Liver (tissue), 9 donors: ENCODE measurements around the gene TPRN. TPM values are rescaled to one million over a fixed set of nuclear protein-coding genes. Genes with fewer than 3 reads are reported as not detected.

Experiments
- DNase-seq: peaks from one replicate; pipeline ENCODE4 v3.0.0-alpha.2; 2017; ENCODE audit warnings: low spot score
- H3K27ac ChIP-seq, 2 donors: one replicate each; pipeline ENCODE4 v1.7.0; 2013; ENCODE audit warnings: inconsistent platforms in 2 of 2, low read length in 2 of 2, control low read depth in 1 of 2, low read depth in 1 of 2, mild to moderate bottlenecking in 1 of 2
- H3K27me3 ChIP-seq, 4 donors: one replicate each; pipeline versions ENCODE4 v1.6.1 to v1.7.0; 2013; ENCODE audit warnings: low read length in 3 of 4, inconsistent platforms in 1 of 4, mild to moderate bottlenecking in 1 of 4, moderate library complexity in 1 of 4; ENCODE audit not compliant: control insufficient read depth in 4 of 4, insufficient read depth in 4 of 4
- H3K36me3 ChIP-seq, 4 donors: one replicate each; pipeline versions ENCODE4 v1.6.1 to v1.7.0; 2013; ENCODE audit warnings: low read length in 3 of 4, mild to moderate bottlenecking in 3 of 4, low read depth in 1 of 4, moderate library complexity in 1 of 4; ENCODE audit not compliant: control insufficient read depth in 4 of 4, insufficient read depth in 3 of 4
- H3K4me1 ChIP-seq, 4 donors: one replicate each; pipeline versions ENCODE4 v1.6.1 to v1.7.0; 2013; ENCODE audit warnings: low read length in 3 of 4, mild to moderate bottlenecking in 3 of 4, moderate library complexity in 1 of 4; ENCODE audit not compliant: control insufficient read depth in 4 of 4, insufficient read depth in 4 of 4
- H3K4me3 ChIP-seq, 3 donors: one replicate each; pipeline versions ENCODE4 v1.6.1 to v1.7.0; 2013; ENCODE audit warnings: low read length in 3 of 3, control low read depth in 1 of 3, low read depth in 1 of 3, mild to moderate bottlenecking in 1 of 3
- H3K9ac ChIP-seq, 2 donors: one replicate each; pipeline ENCODE4 v1.7.0; 2013; ENCODE audit warnings: low read length in 2 of 2, mild to moderate bottlenecking in 2 of 2, moderate library complexity in 2 of 2, control low read depth in 1 of 2, low read depth in 1 of 2
- H3K9me3 ChIP-seq, 4 donors: one replicate each; pipeline versions ENCODE4 v1.6.1 to v1.7.0; 2013; ENCODE audit warnings: low read length in 3 of 4; ENCODE audit not compliant: control insufficient read depth in 4 of 4
- ATF3 ChIP-seq: IDR thresholded peaks from 2 replicates; pipeline ENCODE4 v1.6.1; 2016; ENCODE audit warnings: antibody characterized with exemption
- EGR1 ChIP-seq, 2 donors: IDR thresholded peaks; 2 replicates each; pipeline ENCODE4 v1.6.1; 2016 to 2018; ENCODE audit warnings: antibody characterized with exemption in 2 of 2, low read depth in 2 of 2
- FOXA1 ChIP-seq: IDR thresholded peaks from 2 replicates; pipeline ENCODE4 v1.6.1; 2016; ENCODE audit warnings: antibody characterized with exemption
- FOXA2 ChIP-seq: IDR thresholded peaks from 2 replicates; pipeline ENCODE4 v1.6.1; 2016; ENCODE audit warnings: antibody characterized with exemption
- GABPA ChIP-seq, 2 donors: IDR thresholded peaks in 1 of 2; conservative IDR thresholded peaks in 1 of 2; 2 replicates each; pipeline ENCODE4 v1.6.1; 2016; ENCODE audit warnings: antibody characterized with exemption in 2 of 2, mild to moderate bottlenecking in 1 of 2, moderate library complexity in 1 of 2
- HNF4A ChIP-seq, 2 donors: conservative IDR thresholded peaks; 2 replicates each; pipeline ENCODE4 v1.6.1; 2016; ENCODE audit warnings: antibody characterized with exemption in 2 of 2, mild to moderate bottlenecking in 2 of 2
- HNF4G ChIP-seq: IDR thresholded peaks from 2 replicates; pipeline ENCODE4 v1.6.1; 2016; ENCODE audit warnings: antibody characterized with exemption
- JUND ChIP-seq, 2 donors: IDR thresholded peaks; 2 replicates each; pipeline ENCODE4 v1.6.1; 2016; ENCODE audit warnings: antibody characterized with exemption in 2 of 2
- MAX ChIP-seq: IDR thresholded peaks from 2 replicates; pipeline ENCODE4 v1.6.1; 2016; ENCODE audit warnings: antibody characterized with exemption
- RAD21 ChIP-seq, 2 donors: IDR thresholded peaks; 2 replicates each; pipeline ENCODE4 v1.6.1; 2016; ENCODE audit warnings: antibody characterized with exemption in 2 of 2, mild to moderate bottlenecking in 2 of 2
- REST ChIP-seq: IDR thresholded peaks from 2 replicates; pipeline ENCODE4 v1.6.1; 2016; ENCODE audit warnings: antibody characterized with exemption, mild to moderate bottlenecking
- RXRA ChIP-seq, 2 donors: IDR thresholded peaks; 2 replicates each; pipeline ENCODE4 v1.6.1; 2017 to 2018; ENCODE audit warnings: antibody characterized with exemption in 2 of 2, mild to moderate bottlenecking in 1 of 2
- SP1 ChIP-seq: IDR thresholded peaks from 2 replicates; pipeline ENCODE4 v1.6.1; 2018; ENCODE audit warnings: antibody characterized with exemption, mild to moderate bottlenecking
- YY1 ChIP-seq: IDR thresholded peaks from 2 replicates; pipeline ENCODE4 v1.6.1; 2016; ENCODE audit warnings: antibody characterized with exemption, mild to moderate bottlenecking
- WGBS: extraction: QIAGEN DNeasy Blood & Tissue Kit; methylation state at CpG from one replicate; pipeline ENCODE4 v1.1.7; 2013; 5-methylcytosine and 5-hydroxymethylcytosine counted together
- polyA plus RNA-seq, 2 donors: library from polyadenylated mRNA; stranded (reverse) in 1 of 2; unstranded in 1 of 2; fragments of 200-250 nt in 1 of 2; fragments of >200 nt in 1 of 2; fragmentation: Nextera tagmentation in 1 of 2; extraction: Ambion mirVana in 1 of 2; gene quantifications; one replicate each; pipeline versions ENCODE4 v1.2.1 to v1.2.3, GENCODE V29; 2013 to 2015
- total RNA-seq, 2 donors: library from RNA; depleted of rRNA; stranded (reverse); fragments of >200 nt; gene quantifications; one replicate each; pipeline ENCODE4 v1.2.3, GENCODE V29; 2014
- TF ChIP-seq, protein P1 (sequence below): fragments of 150-350 bp; IDR thresholded peaks from 2 replicates; pipeline ENCODE4 v1.5.1; 2017; ENCODE audit warnings: improper control_type of control experiment, low read depth, low read length; ENCODE audit not compliant: missing input control
- donor health status: healthy.
- donor health status: healthy.
- donor health status: healthy.
- donor health status: healthy.
- donor health status: healthy.

TPRN gene
- total and polyA plus RNA-seq, 4 donors, result 5.4 to 20.1 (median 11.1) TPM

- Histone ChIP-seq H3K4me1 (no peaks in the 10 kb centered on the region), H3K27me3 (no peaks in the 10 kb centered on the region), H3K4me3 (no peak overlapping the region), H3K36me3 (peaks cover 9 to 32% (median 15%) of the 10 kb centered on the region in 4 donors), H3K27ac (no peak overlapping the region), H3K9me3 (no peaks in the 10 kb centered on the region), H3K9ac (no peak overlapping the region)
- no peak for TF ChIP-seq REST
- no peak for TF ChIP-seq EGR1 (IDR thresholded peaks at IDR 0.05; ENCODE audit: low read depth in 2 of 2)
- TF ChIP-seq RXRA (IDR thresholded peaks at IDR 0.05), result no peak
- TF ChIP-seq ATF3, result no peak
- TF ChIP-seq JUND (IDR thresholded peaks at IDR 0.05), result no peak
- no peak for TF ChIP-seq SP1
- TF ChIP-seq FOXA1, result no peak
- no peak for TF ChIP-seq MAX
- no peak for TF ChIP-seq HNF4G
- TF ChIP-seq, protein P1, sequence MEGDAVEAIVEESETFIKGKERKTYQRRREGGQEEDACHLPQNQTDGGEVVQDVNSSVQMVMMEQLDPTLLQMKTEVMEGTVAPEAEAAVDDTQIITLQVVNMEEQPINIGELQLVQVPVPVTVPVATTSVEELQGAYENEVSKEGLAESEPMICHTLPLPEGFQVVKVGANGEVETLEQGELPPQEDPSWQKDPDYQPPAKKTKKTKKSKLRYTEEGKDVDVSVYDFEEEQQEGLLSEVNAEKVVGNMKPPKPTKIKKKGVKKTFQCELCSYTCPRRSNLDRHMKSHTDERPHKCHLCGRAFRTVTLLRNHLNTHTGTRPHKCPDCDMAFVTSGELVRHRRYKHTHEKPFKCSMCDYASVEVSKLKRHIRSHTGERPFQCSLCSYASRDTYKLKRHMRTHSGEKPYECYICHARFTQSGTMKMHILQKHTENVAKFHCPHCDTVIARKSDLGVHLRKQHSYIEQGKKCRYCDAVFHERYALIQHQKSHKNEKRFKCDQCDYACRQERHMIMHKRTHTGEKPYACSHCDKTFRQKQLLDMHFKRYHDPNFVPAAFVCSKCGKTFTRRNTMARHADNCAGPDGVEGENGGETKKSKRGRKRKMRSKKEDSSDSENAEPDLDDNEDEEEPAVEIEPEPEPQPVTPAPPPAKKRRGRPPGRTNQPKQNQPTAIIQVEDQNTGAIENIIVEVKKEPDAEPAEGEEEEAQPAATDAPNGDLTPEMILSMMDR, result peak; percentile 50
- TF ChIP-seq HNF4A (conservative IDR thresholded peaks at IDR 0.05), result no peak
- TF ChIP-seq GABPA (IDR thresholded peaks at IDR 0.05 in 1 of 2, conservative IDR thresholded peaks at IDR 0.05 in 1 of 2), result no peak
- TF ChIP-seq FOXA2, result no peak
- TF ChIP-seq RAD21 (IDR thresholded peaks at IDR 0.05), result peak in 1 of 2 donors; percentile 78
- TF ChIP-seq YY1, result no peak
- 61% methylated on average over 17 of the region's 17 CpGs for WGBS
- DNase-seq, result no peak
These were observed 24.0 kb downstream of the TPRN start for GRCh38 chr9:137176302-137177182.

DNA sequence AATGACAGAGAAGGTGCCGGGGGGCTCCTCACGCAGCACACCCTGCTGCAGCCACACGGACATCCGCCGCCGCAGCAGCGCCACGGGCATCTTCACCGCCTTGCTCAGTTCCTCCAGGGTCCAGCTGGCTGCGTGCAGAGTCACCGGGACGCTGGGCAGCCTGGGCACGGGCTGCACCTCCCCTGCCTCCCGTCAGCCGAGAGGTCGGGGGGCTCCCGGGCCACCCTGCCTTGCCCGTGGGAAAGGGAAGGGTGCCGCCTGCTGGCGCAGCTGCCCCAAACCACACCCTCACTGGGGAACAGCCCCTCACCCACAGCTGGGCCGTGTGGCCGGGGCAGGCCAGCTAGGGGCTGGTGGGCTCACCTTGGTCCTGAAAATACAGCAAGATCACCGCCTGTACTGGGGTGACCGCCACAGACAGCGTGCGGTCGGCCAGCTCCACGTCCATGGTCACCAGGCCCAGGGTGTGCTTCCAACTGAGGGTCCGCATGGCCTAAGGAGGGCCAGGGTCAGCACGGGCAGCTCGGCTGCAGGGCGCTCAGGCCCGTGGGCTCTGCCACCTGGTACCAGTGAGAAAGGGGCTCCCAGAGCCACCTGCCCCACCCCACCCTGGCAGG, 25.1 kb downstream of the TPRN start:
- Histone ChIP-seq H3K4me1 (no peaks in the 10 kb centered on the region), H3K9ac (no peak overlapping the region), H3K27me3 (peaks cover 0 to 1% (median 0%) of the 10 kb centered on the region in 4 donors), H3K27ac (no peak overlapping the region), H3K36me3 (peaks cover 4 to 21% (median 9%) of the 10 kb centered on the region in 4 donors), H3K4me3 (no peak overlapping the region), H3K9me3 (no peaks in the 10 kb centered on the region)
- TF ChIP-seq MAX, result no peak
- TF ChIP-seq, protein P1, result peak; percentile 2
- DNase-seq, result no peak
- WGBS, result 48% methylated on average over 33 of the region's 33 CpGs
